ENCODE results near the gene CEPT1. TPM values are rescaled to one million over a fixed set of nuclear protein-coding genes. Genes with fewer than 3 reads are reported as not detected.

Gene CEPT1
- total and polyA plus RNA-seq, 2 of the 8 experiments (the other 6 are each of a cell fraction or from before 2014, with no cell fraction given), result 18.5 to 28.6 TPM

GRCh38 chr1:111191496-111191895 lies 51.5 kb downstream of the CEPT1 start:
- Histone ChIP-seq H2BK5ac (ENCODE audit: low read depth, low read length) (no peak overlapping the region), H2BK12ac (ENCODE audit: low read depth, low read length) (no peak overlapping the region), H3K23me2 (ENCODE audit: low read depth, low read length) (no peaks in the 10 kb centered on the region), H4K5ac (ENCODE audit: insufficient read length, low read depth, low read length) (no peak overlapping the region), H3K56ac (replicated peaks; ENCODE audit: insufficient read length, low read depth, low read length) (no peak overlapping the region), H3K9me3 (ENCODE audit: insufficient read depth in 2 of 2, low read depth in 1 of 2, low read length in 1 of 2) (no peaks in the 10 kb centered on the region), H3K79me1 (ENCODE audit: low read depth, low read length) (no peaks in the 10 kb centered on the region), H3K4me2 (ENCODE audit: insufficient read depth in 1 of 2, low read depth in 2 of 2, low read length in 2 of 2) (no peak overlapping the region), H3K18ac (ENCODE audit: extremely low read depth, low read length) (no peak overlapping the region), H3K36me3 (ENCODE audit: control insufficient read depth in 2 of 4, insufficient read depth in 4 of 4, low read length in 3 of 4) (peaks cover 0 to 8% (median 4%) of the 10 kb centered on the region in 4 experiments; a peak in 5 of 8 replicates), H3K79me2 (ENCODE audit: control insufficient read depth in 1 of 2, insufficient read depth in 2 of 2, low read length in 2 of 2) (no peaks in the 10 kb centered on the region), H4K8ac (ENCODE audit: extremely low read depth, insufficient read depth, low read length) (no peak overlapping the region), H2AFZ (ENCODE audit: low read length) (no peak overlapping the region), H3K27ac (ENCODE audit: low read depth, low read length) (no peak overlapping the region), H3K4me1 (replicated peaks in 1 of 4; ENCODE audit: control insufficient read depth in 3 of 4, insufficient read depth in 4 of 4, low read length in 3 of 4) (no peaks in the 10 kb centered on the region), H3K14ac (ENCODE audit: insufficient read length) (no peak overlapping the region), H2BK120ac (replicated peaks; ENCODE audit: low read depth, low read length) (no peak overlapping the region), H4K91ac (replicated peaks; ENCODE audit: insufficient read length, low read length) (no peak overlapping the region), H3K4me3 (ENCODE audit: extremely low read depth in 1 of 4, insufficient read depth in 2 of 4, low read depth in 3 of 4, low read length in 4 of 4) (no peak overlapping the region), H2AK5ac (ENCODE audit: low read depth, low read length) (no peak overlapping the region), H3K4ac (replicated peaks; ENCODE audit: insufficient read length, low read depth, low read length) (no peak overlapping the region), H3K9ac (replicated peaks in 1 of 4; ENCODE audit: extremely low read depth in 1 of 4, low read depth in 3 of 4, low read length in 3 of 4) (no peak overlapping the region), H3K23ac (ENCODE audit: insufficient read length) (no peak overlapping the region), H2BK20ac (ENCODE audit: low read length) (no peak overlapping the region), H4K20me1 (replicated peaks in 1 of 2; ENCODE audit: control insufficient read depth in 1 of 2, insufficient read depth in 2 of 2, low read length in 2 of 2) (no peaks in the 10 kb centered on the region), H2BK15ac (ENCODE audit: low read length) (no peak overlapping the region), H3K27me3 (replicated peaks in 1 of 4; ENCODE audit: control insufficient read depth in 3 of 4, extremely low read depth in 1 of 4, insufficient read depth in 3 of 4, low read length in 3 of 4) (peaks cover 0 to 1% (median 0%) of the 10 kb centered on the region in 4 experiments; a peak in 1 of 7 replicates)
- ChIA-PET POLR2A (ENCODE audit: partially characterized antibody) (interaction anchor here (0.7 to 1.8 kb wide), 5 partner anchors 13 to 52 kb away, joined by 3 to 4 read pairs (median 3); no protein-coding TSS in a partner anchor), CTCF (ENCODE audit: partially characterized antibody) (interaction anchor here (0.9 to 1.7 kb wide), 4 partner anchors 9 to 208 kb away, joined by 3 to 5 read pairs (median 4); partner anchors contain the start of genes CHI3L2 and DENND2D)
- whole genome bisulfite sequencing, 2 experiments (ENCODE audit: extremely low coverage in 1 of 2, insufficient coverage in 1 of 2, insufficient read length in 1 of 2, insufficient replicate concordance in 2 of 2, low coverage in 1 of 2, low lambda C conversion rate in 2 of 2, missing lambda C conversion rate in 1 of 2), result 77% methylated on average over 3 of the region's 3 CpGs; no CpG with 5 or more reads in 1 of the 2 experiments
- FAIRE-seq, result no peak
- DNase-seq (ENCODE audit: low read depth in 1 of 2, low spot score in 2 of 2), result no peak
- no peak for TF ChIP-seq ASH2L (IDR thresholded peaks at IDR 0.05; ENCODE audit: low read length)
- TF ChIP-seq ATF2 (IDR thresholded peaks at IDR 0.05; ENCODE audit: low read length), result no peak
- TF ChIP-seq BACH1 (IDR thresholded peaks at IDR 0.05; ENCODE audit: low read length), result no peak
- no peak for TF ChIP-seq NRF1 (IDR thresholded peaks at IDR 0.05; ENCODE audit: low read depth, low read length)
- no peak for TF ChIP-seq TBP (IDR thresholded peaks at IDR 0.05; ENCODE audit: low read depth, low read length)
- TF ChIP-seq TAF7 (optimal IDR thresholded peaks at IDR 0.05; ENCODE audit: borderline replicate concordance, low read depth, low read length), result no peak
- TF ChIP-seq POLR2A (IDR thresholded peaks at IDR 0.05; ENCODE audit: control extremely low read depth in 1 of 2, low read depth in 2 of 2, low read length in 2 of 2), result no peak
- no peak for TF ChIP-seq KDM5A (IDR thresholded peaks at IDR 0.05; ENCODE audit: low read length)
- no peak for TF ChIP-seq E2F6 (IDR thresholded peaks at IDR 0.05)
- TF ChIP-seq CEBPB (IDR thresholded peaks at IDR 0.05; ENCODE audit: low read depth, low read length), result no peak
- TF ChIP-seq CREB1 (IDR thresholded peaks at IDR 0.05), result no peak
